ENCODE measurements around the gene DMAC2.
A peak's percentile ranks its signal among the peaks of the same experiment; 100 is the strongest.
"Not testable (repeated sequence)": the region's sequence is repeated elsewhere in the genome, so short reads cannot be mapped to it uniquely, and the experiment has no call there.

The DMAC2 gene

DNA sequence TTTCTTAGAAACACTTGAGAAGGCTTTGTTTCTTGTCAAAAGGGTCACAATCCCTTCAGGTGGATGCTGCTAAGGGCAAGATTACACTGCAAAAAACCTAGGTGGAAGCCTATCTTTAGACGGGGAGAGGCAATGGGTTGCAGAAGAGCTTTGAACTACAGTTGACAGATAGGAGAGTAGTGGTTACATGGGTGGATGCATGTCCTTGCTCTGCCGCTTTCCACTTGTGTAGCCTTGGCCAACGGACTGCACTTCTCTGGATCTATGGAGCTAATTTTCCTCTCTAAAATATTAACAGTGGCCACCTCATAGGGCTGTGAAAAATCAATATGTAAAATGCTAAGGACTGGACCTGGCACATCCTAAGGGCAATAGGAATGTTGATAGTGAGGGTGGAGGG lies 41.1 kb downstream of the DMAC2 start:
- DNase-seq (ENCODE audit: low spot score) = no peak

DNA sequence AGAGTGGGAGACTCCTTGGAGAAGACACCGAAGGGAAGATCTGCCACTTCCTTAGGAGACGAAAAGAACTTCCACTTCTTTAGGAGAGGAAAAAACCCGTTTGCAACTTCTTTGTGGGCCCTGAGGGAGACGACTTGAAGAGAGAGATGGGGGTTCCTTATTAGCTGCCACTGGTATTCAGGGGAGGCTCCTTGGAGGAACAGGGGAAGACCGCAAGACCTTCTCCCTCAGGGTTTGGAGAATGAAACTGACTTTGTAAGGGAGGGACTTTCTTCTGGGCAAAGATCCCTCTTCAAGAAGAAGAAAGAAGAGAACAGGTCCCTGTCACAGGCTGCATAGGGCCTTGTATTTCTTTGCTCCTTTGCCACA lies 41.7 kb downstream of the DMAC2 start:
- no peak for DNase-seq (ENCODE audit: low spot score)

DNA sequence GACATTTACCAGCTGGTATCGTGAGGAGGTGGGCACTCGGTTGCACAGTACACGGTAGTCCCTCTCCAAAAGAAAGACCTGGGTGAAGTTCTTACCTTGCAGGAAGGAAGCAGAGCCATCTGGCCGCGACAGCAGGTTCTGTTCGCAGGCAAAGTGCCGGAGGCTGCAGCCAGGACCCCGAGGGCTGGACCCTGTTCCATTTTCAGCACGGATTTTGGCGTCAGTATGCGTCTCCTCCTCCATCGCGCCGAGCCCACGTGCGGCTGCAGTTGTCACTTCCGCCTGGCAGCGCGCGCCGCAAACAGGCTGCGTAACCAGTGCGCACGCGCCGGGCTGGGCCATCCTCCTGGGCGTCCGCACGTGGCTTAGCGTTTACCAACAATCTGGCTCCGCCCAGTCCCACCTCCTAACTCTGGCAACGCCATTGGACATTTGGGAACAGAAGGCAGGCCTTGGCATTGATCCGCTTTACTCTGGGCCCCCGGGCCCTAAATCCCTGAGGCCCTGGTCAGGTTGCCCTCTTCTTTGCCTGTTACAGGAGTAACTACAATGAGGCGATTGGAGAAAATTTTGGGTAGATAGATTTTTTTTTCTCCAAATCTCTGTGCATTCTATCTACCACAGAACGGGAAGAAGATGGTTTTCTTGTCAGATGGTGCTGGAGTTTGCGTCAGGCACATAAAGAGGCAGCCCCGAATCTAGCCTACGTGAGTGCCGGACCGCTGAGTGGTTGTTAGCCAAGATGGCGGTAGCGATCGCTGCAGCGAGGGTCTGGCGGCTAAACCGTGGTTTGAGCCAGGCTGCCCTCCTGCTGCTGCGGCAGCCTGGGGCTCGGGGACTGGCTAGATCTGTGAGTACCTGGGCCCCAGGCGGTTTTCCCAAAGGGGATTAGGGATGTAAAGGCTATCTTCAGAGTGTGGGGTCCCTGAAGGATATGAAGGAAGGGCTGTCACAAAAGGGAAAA lies 42.3 kb downstream of the DMAC2 start, which contains the start of the genes BCKDHA and EXOSC5:
TSS of gene BCKDHA (plus strand) at position 733 of the 964 bp plus-strand sequence. CDS start at position 743, 10 bp downstream.
TSS of gene EXOSC5 (minus strand) at position 274 of the 964 bp plus-strand sequence. CDS start at position 243, 31 bp downstream.
- peak; percentile 99 for DNase-seq (ENCODE audit: low spot score)

DNA sequence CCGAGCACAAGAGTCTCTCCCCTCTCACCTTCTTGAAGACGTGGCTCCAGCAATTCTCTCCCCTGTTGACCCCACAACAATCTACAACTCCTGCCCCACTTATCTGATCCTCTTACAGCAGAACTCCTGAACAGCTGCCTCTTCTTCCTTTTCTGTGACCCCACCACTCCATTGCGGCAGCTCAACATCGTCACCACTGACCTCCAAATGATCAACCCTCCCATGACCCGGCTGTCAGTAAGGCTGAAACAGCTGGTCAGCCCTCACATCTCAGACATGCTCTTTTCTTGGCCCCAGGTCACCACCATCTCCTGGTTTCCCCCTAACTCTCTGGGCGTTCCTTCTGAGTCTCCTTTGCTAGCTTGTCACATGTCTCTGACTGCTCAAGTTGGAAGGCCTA lies 44.4 kb downstream of the DMAC2 start:
- DNase-seq (ENCODE audit: low spot score) = no peak

DNA sequence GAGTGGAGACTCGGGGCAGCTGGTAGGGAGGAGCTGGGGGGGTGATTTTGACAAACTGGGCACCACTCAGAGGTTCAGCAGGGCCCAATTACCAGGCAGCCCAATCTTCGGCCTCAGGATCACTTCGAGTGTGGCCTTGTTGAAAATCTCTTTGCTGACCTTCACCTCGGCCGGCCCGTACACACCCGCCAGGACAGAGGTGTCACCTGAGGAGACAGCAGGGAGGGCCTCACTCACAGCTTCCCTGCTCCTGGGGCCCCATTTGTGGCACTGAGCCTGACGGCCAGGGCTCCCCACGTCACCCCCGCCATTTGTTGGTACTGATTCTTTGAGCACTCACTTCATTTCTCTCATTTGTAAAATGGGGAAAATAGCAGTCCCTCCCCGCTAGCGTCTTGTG lies 46.9 kb downstream of the DMAC2 start:
- no peak for DNase-seq (ENCODE audit: low spot score)

DNA sequence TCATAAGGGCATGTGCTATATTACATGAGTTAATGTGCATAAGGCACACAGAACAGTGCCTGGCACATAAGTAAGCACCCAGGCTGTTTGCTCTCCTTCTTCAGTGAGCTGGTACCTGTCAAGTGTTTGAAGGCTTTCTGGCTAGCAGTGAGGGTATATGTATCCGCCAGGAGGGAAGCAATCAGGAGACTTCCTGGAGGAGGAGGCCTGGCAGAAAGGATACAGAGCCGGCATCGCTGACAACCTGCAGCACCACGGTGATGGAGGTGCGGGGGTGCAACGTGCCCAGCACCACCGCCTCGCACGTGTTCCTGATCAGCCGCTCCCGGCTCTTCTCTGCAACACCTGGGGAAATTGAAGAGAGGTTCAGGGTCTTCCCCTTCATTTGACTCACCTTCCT lies 48.1 kb downstream of the DMAC2 start:
- DNase-seq (ENCODE audit: low spot score) = no peak

DNA sequence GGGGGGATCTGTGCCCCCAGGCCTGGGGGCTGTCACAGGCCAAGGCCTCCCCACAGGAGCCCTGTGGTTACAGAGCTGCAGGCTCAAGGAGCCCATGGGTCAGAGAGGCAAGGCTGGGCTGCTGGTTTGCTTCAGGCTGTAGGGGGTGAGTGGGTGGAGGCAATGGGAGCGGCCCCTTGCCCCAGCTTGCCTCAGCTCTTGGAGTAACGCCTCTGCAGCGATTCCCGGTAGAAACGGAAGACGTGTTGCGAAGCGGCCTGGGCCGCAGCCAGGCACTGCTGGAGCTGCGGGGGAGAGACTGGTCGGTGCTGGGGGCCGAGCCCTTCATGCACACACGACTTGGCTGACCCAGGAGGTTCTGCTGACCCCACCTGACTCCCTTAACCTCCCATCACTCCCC lies 53.3 kb downstream of the DMAC2 start:
- DNase-seq (ENCODE audit: low spot score) = no peak

DNA sequence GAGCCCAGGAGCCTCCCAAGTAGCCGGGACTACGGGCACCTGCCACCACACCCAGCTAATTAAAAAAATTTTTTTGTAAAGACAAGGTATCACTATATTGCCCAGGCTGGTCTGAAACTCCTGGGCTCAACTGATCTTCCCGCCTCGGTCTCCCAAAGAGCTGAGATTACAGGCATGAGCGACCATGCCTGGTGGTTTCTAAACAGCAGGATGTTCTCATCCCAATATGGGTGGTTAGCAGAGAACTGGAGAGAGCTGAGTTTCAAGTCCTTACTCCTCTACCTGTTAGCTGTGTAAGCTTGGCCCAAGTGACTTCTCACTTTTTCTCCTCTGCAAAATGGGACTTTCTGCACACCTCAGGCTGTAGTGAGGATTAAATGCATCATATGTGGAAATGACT lies 55.4 kb downstream of the DMAC2 start:
- no peak for DNase-seq (ENCODE audit: low spot score)

DNA sequence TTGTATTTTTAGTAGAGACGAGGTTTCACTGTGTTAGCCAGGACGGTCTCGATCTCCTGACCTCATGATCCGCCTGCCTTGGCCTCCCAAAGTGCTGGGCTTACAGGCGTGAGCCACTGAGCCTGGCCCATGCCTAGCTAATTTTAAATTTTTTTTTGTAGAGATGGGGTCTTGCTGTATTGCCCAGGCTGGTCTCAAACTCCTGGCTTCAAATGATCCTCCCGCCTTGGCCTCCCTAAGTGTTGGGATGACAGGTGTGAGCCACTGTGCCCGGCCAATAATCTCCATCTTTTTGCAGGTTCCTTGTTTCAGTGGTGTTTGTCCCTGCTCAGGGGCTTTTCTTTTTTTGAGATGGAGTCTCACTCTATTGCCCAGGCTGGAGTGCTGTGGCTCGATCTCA lies 58.2 kb downstream of the DMAC2 start:
- not testable (repeated sequence) for DNase-seq (ENCODE audit: low spot score)

Data from iPS-NIHi11 (cell line).